GM12864 (cell line): ENCODE results near the gene RBM25.

Experiments used
- DNase-seq: peaks from one replicate; pipeline ENCODE4 v3.0.0-alpha.2; 2011; ENCODE audit warnings: low read depth
- H3K4me3 ChIP-seq: 2 replicates; pipeline ENCODE4 v1.5.1; 2011; ENCODE audit warnings: mild to moderate bottlenecking, low read depth, low read length, control low read depth
- CTCF ChIP-seq: IDR thresholded peaks from 2 replicates; pipeline ENCODE4 v1.5.1; 2011; ENCODE audit warnings: low read depth, mild to moderate bottlenecking, moderate library complexity, low read length, control low read depth, inconsistent platforms; ENCODE audit errors: missing control alignments

Gene RBM25

GRCh38 chr14:73057944-73058223, 450 bp upstream of the RBM25 start:
- no peak for TF ChIP-seq CTCF
- DNase-seq = no peak
- H3K4me3 ChIP-seq = peak overlapping the region; percentile 84

GRCh38 chr14:73058922-73059673, 764 bp downstream of the RBM25 start:
- no peak for DNase-seq
- peak overlapping the region; percentile 84 for H3K4me3 ChIP-seq
- no peak for TF ChIP-seq CTCF

GRCh38 chr14:73069585-73069984, 11.3 kb downstream of the RBM25 start:
- no peak overlapping the region for H3K4me3 ChIP-seq
- TF ChIP-seq CTCF = no peak
- no peak for DNase-seq

GRCh38 chr14:73091044-73091443, 32.7 kb downstream of the RBM25 start:
- H3K4me3 ChIP-seq = no peak overlapping the region
- DNase-seq = no peak
- no peak for TF ChIP-seq CTCF

GRCh38 chr14:73097421-73097820, 39.1 kb downstream of the RBM25 start:
- no peak for DNase-seq
- H3K4me3 ChIP-seq = no peak overlapping the region
- TF ChIP-seq CTCF = no peak

- no peak for DNase-seq
- no peak overlapping the region for H3K4me3 ChIP-seq
- no peak for TF ChIP-seq CTCF
Observed at GRCh38 chr14:73100334-73100733, 42.0 kb downstream of the RBM25 start.

GRCh38 chr14:73102806-73103497, 44.6 kb downstream of the RBM25 start:
- no peak for TF ChIP-seq CTCF
- no peak for DNase-seq
- H3K4me3 ChIP-seq = no peak overlapping the region
